NOMO-1 treated with DMSO at 0.1 percent for 48 hours (cell line): Measurements from ENCODE around the gene CLCN2.

Experiments used
- DNase-seq: peaks from one replicate; lab custom pipeline; 2025; ENCODE audit not compliant: unreplicated experiment; lab: John Stamatoyannopoulos, UW

Gene CLCN2

GRCh38 chr3:184298759-184299487 lies 62.5 kb downstream of the CLCN2 start, which contains the start of gene PSMD2:
TSS of gene PSMD2 (plus strand) at chr3:184299241. CDS start at chr3:184299267, 26 bp downstream.
- DNase-seq, result peak; percentile 98

DNA sequence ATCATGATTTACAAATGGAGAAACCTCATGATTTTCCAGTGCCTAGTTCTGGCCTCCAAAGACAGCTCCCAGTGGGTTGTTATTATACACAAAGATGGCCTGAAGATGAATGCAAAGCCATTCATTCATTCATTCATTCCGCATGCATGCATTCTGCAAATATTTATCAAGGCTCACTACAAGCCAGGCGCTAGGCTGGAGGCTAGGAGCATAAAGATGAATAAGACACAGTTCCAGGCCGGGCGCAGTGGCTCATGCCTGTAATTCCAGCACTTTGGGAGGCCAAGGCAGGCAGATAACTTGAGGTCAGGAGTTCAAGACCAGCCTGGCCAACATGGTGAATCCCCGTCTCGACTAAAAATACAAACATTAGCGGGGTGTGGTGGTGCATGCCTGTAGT lies 64.8 kb downstream of the CLCN2 start:
- no peak for DNase-seq
